GM10266 (cell line): Measurements from ENCODE around the gene FNDC10.
A peak's percentile ranks its signal among the peaks of the same experiment; 100 is the strongest.
"Not testable (repeated sequence)": the region's sequence is repeated elsewhere in the genome, so short reads cannot be mapped to it uniquely, and the experiment has no call there.

Experiments used
- DNase-seq: peaks from one replicate; pipeline ENCODE4 v3.0.0; 2012; ENCODE audit errors: extremely low spot score
- CTCF ChIP-seq: IDR thresholded peaks from 2 replicates; pipeline ENCODE4 v1.5.1; 2012; ENCODE audit warnings: mild to moderate bottlenecking, low read depth; ENCODE audit not compliant: control insufficient read depth, insufficient read depth; ENCODE audit errors: missing control alignments

The FNDC10 gene

GRCh38 chr1:1599935-1600860 is at the start of gene FNDC10:
Gene FNDC10 (minus strand): TSS chr1:1600135. CDS start chr1:1600015, 120 bp downstream.
- DNase-seq, result peak; percentile 44
- no peak for TF ChIP-seq CTCF

GRCh38 chr1:1648265-1648664 is 48.3 kb upstream of the FNDC10 start:
- not testable (repeated sequence) for DNase-seq

GRCh38 chr1:1647567-1648241 is 47.8 kb upstream of the FNDC10 start:
- not testable (repeated sequence) for DNase-seq

- DNase-seq, result not testable (repeated sequence)
Measured at GRCh38 chr1:1646326-1646725, 46.4 kb upstream of the FNDC10 start.

GRCh38 chr1:1640711-1641461 is 41.0 kb upstream of the FNDC10 start:
- not testable (repeated sequence) for DNase-seq

GRCh38 chr1:1640081-1640480 is 40.1 kb upstream of the FNDC10 start:
- not testable (repeated sequence) for DNase-seq

- DNase-seq, result not testable (repeated sequence)
Measured at GRCh38 chr1:1639368-1639767, 39.4 kb upstream of the FNDC10 start.

- not testable (repeated sequence) for DNase-seq
Measured at GRCh38 chr1:1638528-1638927, 38.6 kb upstream of the FNDC10 start.

- DNase-seq, result not testable (repeated sequence)
Measured at GRCh38 chr1:1637479-1637875, 37.5 kb upstream of the FNDC10 start.

GRCh38 chr1:1636621-1637478 is 36.9 kb upstream of the FNDC10 start:
- DNase-seq, result not testable (repeated sequence)

GRCh38 chr1:1634613-1635012 is 34.7 kb upstream of the FNDC10 start:
- not testable (repeated sequence) for DNase-seq

- DNase-seq, result not testable (repeated sequence)
Measured at GRCh38 chr1:1633409-1633808, 33.5 kb upstream of the FNDC10 start.

- no peak for TF ChIP-seq CTCF
- no peak for DNase-seq
Measured at GRCh38 chr1:1631782-1632420, 32.0 kb upstream of the FNDC10 start, which contains the start of gene MMP23B. Gene MMP23B (plus strand): TSS chr1:1632173. CDS start chr1:1632219, 46 bp downstream.
